HEK293T (cell line): Measurements from ENCODE around the gene MGAT5B.

Experiments
- CTCF ChIA-PET: fragments of 350-600 bp; formaldehyde crosslinking; extraction: SDS; loops from one replicate; lab custom pipeline; 2021; ENCODE audit warnings: antibody characterized with exemption, inconsistent platforms; lab: Yijun Ruan, JAX
- POLR2A ChIA-PET: fragments of 350-600 bp; formaldehyde crosslinking; extraction: SDS; loops from one replicate; lab custom pipeline; 2020; ENCODE audit warnings: antibody characterized with exemption, inconsistent platforms; lab: Yijun Ruan, JAX
- DNase-seq: peaks from one replicate; pipeline ENCODE4 v3.0.0; 2012; ENCODE audit warnings: mixed read lengths; ENCODE audit errors: extremely low spot score
- ARNT ChIP-seq: fragments of 450-650 bp; IDR thresholded peaks from 2 replicates; pipeline ENCODE4 v1.6.1; 2017; ENCODE audit warnings: mild to moderate bottlenecking
- BHLHE40 ChIP-seq: fragments of 450-650 bp; IDR thresholded peaks from 2 replicates; pipeline ENCODE4 v1.6.1; 2016; ENCODE audit warnings: mild to moderate bottlenecking, moderate library complexity, borderline replicate concordance
- CTBP1 ChIP-seq: fragments of 450-650 bp; IDR thresholded peaks from 2 replicates; pipeline ENCODE4 v1.6.1; 2016; ENCODE audit warnings: borderline replicate concordance
- ELF4 ChIP-seq: fragments of 450-650 bp; IDR thresholded peaks from 2 replicates; pipeline ENCODE4 v1.6.1; 2017; ENCODE audit warnings: antibody characterized with exemption
- FOXA1 ChIP-seq: fragments of 450-650 bp; IDR thresholded peaks from 2 replicates; pipeline ENCODE4 v1.6.1; 2016; ENCODE audit warnings: mild to moderate bottlenecking
- FOXK2 ChIP-seq: fragments of 450-650 bp; IDR thresholded peaks from 2 replicates; pipeline ENCODE4 v1.6.1; 2016; ENCODE audit warnings: mild to moderate bottlenecking
- FOXM1 ChIP-seq: fragments of 450-650 bp; IDR thresholded peaks from 2 replicates; pipeline ENCODE4 v1.6.1; 2017; ENCODE audit warnings: mild to moderate bottlenecking, borderline replicate concordance
- HDGF ChIP-seq: fragments of 450-650 bp; IDR thresholded peaks from 2 replicates; pipeline ENCODE4 v1.6.1; 2017; ENCODE audit warnings: antibody characterized with exemption, borderline replicate concordance
- L3MBTL2 ChIP-seq: fragments of 450-650 bp; conservative IDR thresholded peaks from 2 replicates; pipeline ENCODE4 v1.6.1; 2016; ENCODE audit warnings: mild to moderate bottlenecking
- LEF1 ChIP-seq: fragments of 450-650 bp; IDR thresholded peaks from 2 replicates; pipeline ENCODE4 v1.6.1; 2017; ENCODE audit warnings: mild to moderate bottlenecking, borderline replicate concordance
- NFRKB ChIP-seq: fragments of 450-650 bp; IDR thresholded peaks from 2 replicates; pipeline ENCODE4 v1.6.1; 2016; ENCODE audit warnings: mild to moderate bottlenecking, moderate library complexity
- SP1 ChIP-seq: fragments of 450-650 bp; IDR thresholded peaks from 2 replicates; pipeline ENCODE4 v1.6.1; 2017
- SUZ12 ChIP-seq: fragments of 450-650 bp; IDR thresholded peaks from 2 replicates; pipeline ENCODE4 v1.6.1; 2016; ENCODE audit warnings: mild to moderate bottlenecking
- TARDBP ChIP-seq: fragments of 450-650 bp; IDR thresholded peaks from 2 replicates; pipeline ENCODE4 v1.6.1; 2016
- ZNF384 ChIP-seq: fragments of 450-650 bp; IDR thresholded peaks from 2 replicates; pipeline ENCODE4 v1.6.1; 2016
- TF ChIP-seq, protein P1 (sequence below): fragments of 450-650 bp; IDR thresholded peaks from 2 replicates; pipeline ENCODE4 v1.6.1; 2016

MGAT5B gene

DNA sequence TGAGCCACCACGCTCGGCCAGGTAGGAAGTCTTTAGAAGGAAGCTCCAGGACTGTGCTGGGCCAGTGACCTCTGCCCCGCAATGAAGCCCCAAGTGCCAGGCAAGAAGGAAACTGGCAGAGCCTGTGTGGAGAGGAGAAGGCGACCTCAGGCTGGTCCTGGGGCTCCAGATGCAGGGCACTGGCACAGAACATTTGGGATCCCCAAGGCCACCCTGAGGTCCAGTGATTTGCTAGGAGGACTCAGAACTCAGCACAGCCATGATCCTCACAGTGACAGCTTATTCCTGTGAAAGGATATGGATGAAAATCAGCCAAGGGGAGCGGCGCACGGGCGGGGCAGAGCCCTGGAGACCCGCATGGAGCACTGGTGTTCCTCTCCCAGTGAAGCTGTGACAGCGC, 24.1 kb downstream of the MGAT5B start:
- TF ChIP-seq TARDBP: no peak
- TF ChIP-seq ARNT: no peak
- no peak for TF ChIP-seq L3MBTL2
- TF ChIP-seq FOXM1: no peak
- TF ChIP-seq SP1: no peak
- TF ChIP-seq HDGF: no peak
- TF ChIP-seq FOXK2: no peak
- TF ChIP-seq NFRKB: no peak
- no peak for TF ChIP-seq CTBP1
- TF ChIP-seq, protein P1, sequence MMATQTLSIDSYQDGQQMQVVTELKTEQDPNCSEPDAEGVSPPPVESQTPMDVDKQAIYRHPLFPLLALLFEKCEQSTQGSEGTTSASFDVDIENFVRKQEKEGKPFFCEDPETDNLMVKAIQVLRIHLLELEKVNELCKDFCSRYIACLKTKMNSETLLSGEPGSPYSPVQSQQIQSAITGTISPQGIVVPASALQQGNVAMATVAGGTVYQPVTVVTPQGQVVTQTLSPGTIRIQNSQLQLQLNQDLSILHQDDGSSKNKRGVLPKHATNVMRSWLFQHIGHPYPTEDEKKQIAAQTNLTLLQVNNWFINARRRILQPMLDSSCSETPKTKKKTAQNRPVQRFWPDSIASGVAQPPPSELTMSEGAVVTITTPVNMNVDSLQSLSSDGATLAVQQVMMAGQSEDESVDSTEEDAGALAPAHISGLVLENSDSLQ: no peak
- TF ChIP-seq SUZ12: no peak
- no peak for TF ChIP-seq FOXA1
- TF ChIP-seq ELF4: no peak
- TF ChIP-seq ZNF384: no peak
- TF ChIP-seq BHLHE40: no peak
- TF ChIP-seq LEF1: no peak
- ChIA-PET POLR2A (interaction anchor here (1.2 kb wide), 1 partner anchor 11 kb away, joined by 3 read pairs; no protein-coding TSS in a partner anchor), CTCF (no interaction called here)

DNA sequence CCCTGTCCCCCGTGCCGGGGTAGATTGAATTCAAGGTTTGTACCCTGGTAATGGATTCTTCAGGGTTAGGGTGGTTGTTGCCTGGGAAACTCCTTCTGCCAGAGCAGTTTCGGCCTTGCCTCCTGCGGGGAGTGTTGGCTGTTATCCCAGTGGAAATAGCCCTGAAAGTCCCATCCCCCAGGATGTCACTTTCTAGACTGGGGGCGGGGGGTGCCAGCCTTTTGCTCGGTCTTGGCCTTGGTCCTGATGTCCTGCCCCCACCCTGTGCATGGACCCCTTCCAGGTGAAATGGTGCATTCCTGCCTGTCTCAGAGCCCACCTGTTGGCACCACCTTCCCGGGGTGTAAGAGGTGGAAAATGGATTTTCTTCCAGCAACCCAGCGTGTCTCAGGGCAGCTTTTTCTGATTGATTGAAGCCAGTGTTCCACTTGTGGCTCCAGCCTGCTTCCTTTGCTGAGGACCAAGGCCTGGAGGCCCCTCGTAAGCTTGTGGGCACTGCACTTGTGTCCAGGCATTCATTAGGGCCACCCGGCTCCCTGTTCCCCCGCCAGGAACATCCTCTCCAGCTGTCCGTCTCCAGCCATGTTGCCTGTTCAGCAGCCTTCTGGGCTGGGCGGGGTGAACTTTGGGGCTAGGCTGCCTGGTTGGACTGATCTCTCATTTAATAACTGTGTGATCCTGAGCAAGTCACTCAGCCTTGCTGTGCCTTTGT, 25.6 kb downstream of the MGAT5B start:
- CTCF ChIA-PET: no interaction called here

More for the DNA sequence above, 24.1 kb downstream of the MGAT5B start:
- DNase-seq: no peak

GRCh38 chr17:76894842-76895241, 26.6 kb downstream of the MGAT5B start:
- no peak for TF ChIP-seq FOXK2
- no peak for TF ChIP-seq FOXM1
- TF ChIP-seq LEF1: no peak
- TF ChIP-seq ARNT: no peak
- TF ChIP-seq CTBP1: no peak
- no peak for TF ChIP-seq TARDBP
- TF ChIP-seq BHLHE40: no peak
- TF ChIP-seq ZNF384: no peak
- TF ChIP-seq, protein P1: no peak
- TF ChIP-seq FOXA1: no peak
- no peak for TF ChIP-seq NFRKB
- no peak for TF ChIP-seq SP1
- no peak for TF ChIP-seq L3MBTL2
- no peak for TF ChIP-seq ELF4
- TF ChIP-seq SUZ12: no peak
- TF ChIP-seq HDGF: no peak
- ChIA-PET POLR2A (no interaction called here), CTCF (no interaction called here)
- DNase-seq: no peak

More for the DNA sequence above, 25.6 kb downstream of the MGAT5B start:
- POLR2A ChIA-PET: no interaction called here
- no peak for TF ChIP-seq BHLHE40
- no peak for TF ChIP-seq TARDBP
- TF ChIP-seq SUZ12: no peak
- TF ChIP-seq, protein P1: no peak
- TF ChIP-seq LEF1: no peak
- DNase-seq: no peak

DNA sequence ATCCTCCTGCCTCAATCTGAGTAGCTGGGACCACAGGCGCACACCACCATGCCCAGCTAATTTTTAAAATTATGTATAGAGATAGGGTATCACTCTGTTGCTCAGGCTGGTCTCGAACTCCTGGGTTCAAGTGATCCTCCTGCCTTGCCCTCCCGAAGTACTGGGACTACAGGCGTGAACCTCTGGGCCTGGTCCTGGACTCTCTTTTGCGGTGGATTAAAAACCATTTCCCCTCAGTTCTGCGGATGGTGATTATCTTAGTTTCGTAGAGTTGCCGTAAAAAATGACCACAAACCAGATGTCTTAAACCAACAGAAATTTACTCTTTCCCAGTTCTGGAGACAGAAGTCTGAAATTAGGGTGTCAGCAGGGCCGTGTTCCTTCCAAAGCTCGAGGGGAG, 28.8 kb downstream of the MGAT5B start:
- ChIA-PET POLR2A (no interaction called here), CTCF (no interaction called here)
- no peak for DNase-seq
- no peak for TF ChIP-seq HDGF
- no peak for TF ChIP-seq NFRKB
- no peak for TF ChIP-seq L3MBTL2
- TF ChIP-seq ZNF384: no peak
- no peak for TF ChIP-seq ARNT
- no peak for TF ChIP-seq SP1
- no peak for TF ChIP-seq CTBP1
- no peak for TF ChIP-seq FOXA1
- no peak for TF ChIP-seq FOXM1
- no peak for TF ChIP-seq LEF1
- TF ChIP-seq SUZ12: no peak
- TF ChIP-seq FOXK2: no peak
- TF ChIP-seq TARDBP: no peak
- no peak for TF ChIP-seq BHLHE40
- TF ChIP-seq, protein P1: no peak

- CTCF ChIA-PET: no interaction called here
- no peak for DNase-seq
- POLR2A ChIA-PET: no interaction called here
- TF ChIP-seq HDGF (no peak), CTBP1 (no peak), SP1 (no peak), ELF4 (no peak), ZNF384 (no peak), FOXM1 (no peak), TARDBP (no peak), L3MBTL2 (no peak), BHLHE40 (no peak), NFRKB (no peak), SUZ12 (no peak), FOXK2 (no peak), ARNT (no peak), FOXA1 (no peak), LEF1 (no peak)
- TF ChIP-seq, protein P1: no peak
These were observed 31.2 kb downstream of the MGAT5B start for GRCh38 chr17:76899414-76899813.
